ENCODE results near the gene TNNC2. TPM values are rescaled to one million over a fixed set of nuclear protein-coding genes. Genes with fewer than 3 reads are reported as not detected.
A peak's percentile ranks its signal among the peaks of the same experiment; 100 is the strongest.

The TNNC2 gene
- total RNA-seq, 2 experiments from 2014 or later, result not detected

GRCh38 chr20:45796337-45797065 lies 30.6 kb downstream of the TNNC2 start:
- intact Hi-C loops (cut with micrococcal nuclease; ENCODE audit: unreplicated experiment), result no loop called here
- H3K4me1 ChIP-seq (ENCODE audit: insufficient read depth, low read length, poor library complexity, severe bottlenecking), result peaks cover 6% of the 10 kb centered on the region
- no peaks in the 10 kb centered on the region for H3K9me3 ChIP-seq (ENCODE audit: low read length)
- TF ChIP-seq, protein P1, sequence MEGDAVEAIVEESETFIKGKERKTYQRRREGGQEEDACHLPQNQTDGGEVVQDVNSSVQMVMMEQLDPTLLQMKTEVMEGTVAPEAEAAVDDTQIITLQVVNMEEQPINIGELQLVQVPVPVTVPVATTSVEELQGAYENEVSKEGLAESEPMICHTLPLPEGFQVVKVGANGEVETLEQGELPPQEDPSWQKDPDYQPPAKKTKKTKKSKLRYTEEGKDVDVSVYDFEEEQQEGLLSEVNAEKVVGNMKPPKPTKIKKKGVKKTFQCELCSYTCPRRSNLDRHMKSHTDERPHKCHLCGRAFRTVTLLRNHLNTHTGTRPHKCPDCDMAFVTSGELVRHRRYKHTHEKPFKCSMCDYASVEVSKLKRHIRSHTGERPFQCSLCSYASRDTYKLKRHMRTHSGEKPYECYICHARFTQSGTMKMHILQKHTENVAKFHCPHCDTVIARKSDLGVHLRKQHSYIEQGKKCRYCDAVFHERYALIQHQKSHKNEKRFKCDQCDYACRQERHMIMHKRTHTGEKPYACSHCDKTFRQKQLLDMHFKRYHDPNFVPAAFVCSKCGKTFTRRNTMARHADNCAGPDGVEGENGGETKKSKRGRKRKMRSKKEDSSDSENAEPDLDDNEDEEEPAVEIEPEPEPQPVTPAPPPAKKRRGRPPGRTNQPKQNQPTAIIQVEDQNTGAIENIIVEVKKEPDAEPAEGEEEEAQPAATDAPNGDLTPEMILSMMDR (conservative IDR thresholded peaks at IDR 0.05; ENCODE audit: low read length), result no peak
- no peak for TF ChIP-seq EZH2phosphoT487 (IDR thresholded peaks at IDR 0.05; ENCODE audit: borderline replicate concordance, low read depth, low read length)
- no peaks in the 10 kb centered on the region for H4K20me1 ChIP-seq (ENCODE audit: insufficient read depth, low read length)
- H3K4me3 ChIP-seq (ENCODE audit: low read depth, low read length, poor library complexity, severe bottlenecking), result no peak overlapping the region
- DNase-seq (ENCODE audit: low spot score), result no peak
- H3K4me2 ChIP-seq (ENCODE audit: low read length), result no peak overlapping the region
- no peak overlapping the region for H2AFZ ChIP-seq (ENCODE audit: low read length)
- POLR2A ChIA-PET, result interaction anchor here (0.7 kb wide), 2 partner anchors 20 to 27 kb away, joined by 3 read pairs; no protein-coding TSS in a partner anchor
- peaks cover 47% of the 10 kb centered on the region for H3K36me3 ChIP-seq (ENCODE audit: insufficient read depth, low read length)
- peaks cover 7% of the 10 kb centered on the region; the same call in 1 of the 2 replicates for H3K79me2 ChIP-seq (ENCODE audit: insufficient read depth, low read depth, low read length)
- CTCF ChIA-PET (ENCODE audit: unreplicated experiment), result no interaction called here
- no peaks in the 10 kb centered on the region for H3K9me2 ChIP-seq (ENCODE audit: insufficient read depth, low read length)
- no TSS peak for BruUV-seq (replicated peaks)
- H3K27ac ChIP-seq (ENCODE audit: low read depth, low read length, poor library complexity, severe bottlenecking), result no peak overlapping the region

- Histone ChIP-seq H3K4me1 (ENCODE audit: insufficient read depth, low read length, poor library complexity, severe bottlenecking) (peaks cover 8% of the 10 kb centered on the region), H3K36me3 (ENCODE audit: insufficient read depth, low read length) (peaks cover 33% of the 10 kb centered on the region), H3K9me2 (ENCODE audit: insufficient read depth, low read length) (no peaks in the 10 kb centered on the region), H3K4me3 (ENCODE audit: low read depth, low read length, poor library complexity, severe bottlenecking) (peak overlapping the region; percentile 97), H4K20me1 (ENCODE audit: insufficient read depth, low read length) (no peaks in the 10 kb centered on the region), H3K9me3 (ENCODE audit: low read length) (no peaks in the 10 kb centered on the region), H3K79me2 (ENCODE audit: insufficient read depth, low read depth, low read length) (peaks cover 7% of the 10 kb centered on the region; the same call in 1 of the 2 replicates), H3K4me2 (ENCODE audit: low read length) (peak overlapping the region; percentile 95), H3K27ac (ENCODE audit: low read depth, low read length, poor library complexity, severe bottlenecking) (peak overlapping the region; percentile 44), H2AFZ (ENCODE audit: low read length) (peak overlapping the region; percentile 82)
- no peak for TF ChIP-seq EZH2phosphoT487 (IDR thresholded peaks at IDR 0.05; ENCODE audit: borderline replicate concordance, low read depth, low read length)
- TF ChIP-seq, protein P1 (conservative IDR thresholded peaks at IDR 0.05; ENCODE audit: low read length), result no peak
- DNase-seq (ENCODE audit: low spot score), result peak; percentile 37
- ChIA-PET CTCF (ENCODE audit: unreplicated experiment) (no interaction called here), POLR2A (interaction anchor here (1.2 kb wide), 1 partner anchor 180 kb away, joined by 3 read pairs; no protein-coding TSS in a partner anchor)
- intact Hi-C loops (cut with micrococcal nuclease; ENCODE audit: unreplicated experiment), result loop anchor here (5.0 kb wide), 1 partner anchor 895 kb away; the partner anchor contains the start of gene TP53RK
- BruUV-seq (replicated peaks), result TSS peak; percentile 74
Observed at GRCh38 chr20:45792317-45793118, 34.6 kb downstream of the TNNC2 start.

All from OCI-LY7 (cell line).